H1 (cell line): ENCODE data around the gene RHOBTB1. TPM values are rescaled to one million over a fixed set of nuclear protein-coding genes. Genes with fewer than 3 reads are reported as not detected.

ENCODE experiments used
- CTCF ChIA-PET: fragments of 300-600 bp; sonication (Branson Sonifier 250); formaldehyde crosslinking; loops from one replicate; lab custom pipeline; 2021; ENCODE audit not compliant: partially characterized antibody; lab: Charles Lee
- POLR2A ChIA-PET: fragments of 300-600 bp; sonication (Branson Sonifier 250); formaldehyde crosslinking; loops from one replicate; lab custom pipeline; 2021; ENCODE audit warnings: inconsistent platforms; ENCODE audit not compliant: partially characterized antibody; lab: Charles Lee
- DNase-seq, 2 experiments: peaks; one replicate each; pipeline versions ENCODE4 v3.0.0 to v3.0.0-alpha.2; 2010 to 2022; ENCODE audit warnings: low spot score in 2 of 2, low read depth in 1 of 2, mixed read lengths in 1 of 2
- FAIRE-seq: peaks from 2 replicates; lab custom pipeline; 2011; peaks lifted over from hg19 to GRCh38; lab: Jason Lieb, UNC
- H2AFZ ChIP-seq: 2 replicates; pipeline ENCODE4 v1.8.1; 2012; ENCODE audit warnings: low read length, inconsistent platforms
- H2AK5ac ChIP-seq: 2 replicates; pipeline ENCODE4 v1.6.1; 2013; ENCODE audit warnings: low read depth, low read length
- H2BK120ac ChIP-seq: replicated peaks from 2 replicates; pipeline ENCODE3; 2013; ENCODE audit warnings: low read depth, low read length, inconsistent platforms
- H2BK12ac ChIP-seq: 2 replicates; pipeline ENCODE4 v1.6.1; 2013; ENCODE audit warnings: low read depth, low read length
- H2BK15ac ChIP-seq: 2 replicates; pipeline ENCODE4 v1.6.1; 2013; ENCODE audit warnings: low read length
- H2BK20ac ChIP-seq: 2 replicates; pipeline ENCODE4 v1.6.1; 2013; ENCODE audit warnings: low read length
- H2BK5ac ChIP-seq: 2 replicates; pipeline ENCODE4 v1.6.1; 2013; ENCODE audit warnings: low read depth, low read length
- H3K14ac ChIP-seq: 2 replicates; pipeline ENCODE4 v1.6.1; 2013; ENCODE audit warnings: inconsistent platforms; ENCODE audit not compliant: insufficient read length
- H3K18ac ChIP-seq: 2 replicates; pipeline ENCODE4 v1.6.1; 2013; ENCODE audit warnings: low read length; ENCODE audit errors: extremely low read depth
- H3K23ac ChIP-seq: 2 replicates; pipeline ENCODE4 v1.6.1; 2013; ENCODE audit warnings: inconsistent platforms; ENCODE audit not compliant: insufficient read length
- H3K23me2 ChIP-seq: 2 replicates; pipeline ENCODE4 v1.6.1; 2013; ENCODE audit warnings: low read depth, low read length
- H3K27ac ChIP-seq: 2 replicates; pipeline ENCODE4 v1.6.1; 2011; ENCODE audit warnings: low read depth, low read length, inconsistent platforms
- H3K27me3 ChIP-seq, 4 experiments: replicated peaks in 1 of 4; 1 replicate in 1 of 4; 2 replicates in 3 of 4; pipeline versions ENCODE4 v1.6.1 to v1.8.1; 2011 to 2013; ENCODE audit warnings: low read length in 3 of 4, mild to moderate bottlenecking in 3 of 4, inconsistent platforms in 2 of 4, mixed read lengths in 2 of 4, moderate library complexity in 1 of 4; ENCODE audit not compliant: control insufficient read depth in 3 of 4, insufficient read depth in 3 of 4; ENCODE audit errors: extremely low read depth in 1 of 4
- H3K36me3 ChIP-seq, 4 experiments: 2 replicates each; pipeline versions ENCODE4 v1.6.1 to v1.8.1; 2011 to 2013; ENCODE audit warnings: mild to moderate bottlenecking in 4 of 4, low read length in 3 of 4, moderate library complexity in 2 of 4, control low read depth in 1 of 4, inconsistent platforms in 1 of 4; ENCODE audit not compliant: insufficient read depth in 4 of 4, control insufficient read depth in 2 of 4
- H3K4ac ChIP-seq: replicated peaks from 2 replicates; pipeline ENCODE3; 2013; ENCODE audit warnings: low read length, low read depth, mixed read lengths, inconsistent platforms; ENCODE audit not compliant: insufficient read length
- H3K4me1 ChIP-seq, 4 experiments: replicated peaks in 1 of 4; 1 replicate in 1 of 4; 2 replicates in 3 of 4; pipeline versions ENCODE4 v1.6.1 to v1.8.1; 2011 to 2013; ENCODE audit warnings: low read length in 3 of 4, inconsistent platforms in 2 of 4, mixed read lengths in 1 of 4; ENCODE audit not compliant: insufficient read depth in 4 of 4, control insufficient read depth in 3 of 4
- H3K4me2 ChIP-seq, 2 experiments: 2 replicates each; pipeline versions ENCODE4 v1.6.1 to v1.8.1; 2011 to 2013; ENCODE audit warnings: low read depth in 2 of 2, low read length in 2 of 2, control low read depth in 1 of 2, inconsistent platforms in 1 of 2, mild to moderate bottlenecking in 1 of 2; ENCODE audit not compliant: insufficient read depth in 1 of 2
- H3K4me3 ChIP-seq, 4 experiments: fragments of 200-600, 300-600 bp in 1 of 4; sonication (generic), shearing (Covaris generic), sonication (Bioruptor Twin) in 1 of 4; 2 replicates each; pipeline versions ENCODE4 v1.5.1 to v1.8.1; 2011 to 2016; ENCODE audit warnings: low read length in 4 of 4, low read depth in 3 of 4, control low read depth in 2 of 4, inconsistent platforms in 2 of 4, mild to moderate bottlenecking in 2 of 4, mixed read lengths in 1 of 4, moderate library complexity in 1 of 4; ENCODE audit not compliant: insufficient read depth in 2 of 4; ENCODE audit errors: extremely low read depth in 1 of 4
- H3K56ac ChIP-seq: replicated peaks from 2 replicates; pipeline ENCODE3; 2013; ENCODE audit warnings: low read depth, mild to moderate bottlenecking, mixed read lengths, low read length, inconsistent platforms; ENCODE audit not compliant: insufficient read length
- H3K79me1 ChIP-seq: 2 replicates; pipeline ENCODE4 v1.6.1; 2013; ENCODE audit warnings: low read depth, low read length, control low read depth
- H3K79me2 ChIP-seq, 2 experiments: 2 replicates each; pipeline versions ENCODE4 v1.6.1 to v1.8.1; 2012 to 2013; ENCODE audit warnings: low read length in 2 of 2, mild to moderate bottlenecking in 2 of 2, inconsistent platforms in 1 of 2; ENCODE audit not compliant: insufficient read depth in 2 of 2, control insufficient read depth in 1 of 2
- H3K9ac ChIP-seq, 4 experiments: replicated peaks in 1 of 4; 1 replicate in 1 of 4; 2 replicates in 3 of 4; pipeline versions ENCODE4 v1.6.1 to v1.8.1; 2011 to 2013; ENCODE audit warnings: low read depth in 3 of 4, low read length in 3 of 4, control low read depth in 2 of 4, mild to moderate bottlenecking in 2 of 4, moderate library complexity in 2 of 4, inconsistent platforms in 1 of 4; ENCODE audit errors: extremely low read depth in 1 of 4
- H3K9me3 ChIP-seq, 2 experiments: 2 replicates each; pipeline versions ENCODE4 v1.6.1 to v1.8.1; 2012 to 2013; ENCODE audit warnings: mild to moderate bottlenecking in 2 of 2, moderate library complexity in 2 of 2, control low read depth in 1 of 2, inconsistent platforms in 1 of 2, low read depth in 1 of 2, low read length in 1 of 2, mixed read lengths in 1 of 2; ENCODE audit not compliant: insufficient read depth in 2 of 2
- H4K20me1 ChIP-seq, 2 experiments: replicated peaks in 1 of 2; 2 replicates each; pipeline versions ENCODE3 to v1.8.1; 2011 to 2013; ENCODE audit warnings: inconsistent platforms in 2 of 2, low read length in 2 of 2, mild to moderate bottlenecking in 1 of 2; ENCODE audit not compliant: insufficient read depth in 2 of 2, control insufficient read depth in 1 of 2
- H4K5ac ChIP-seq: 2 replicates; pipeline ENCODE4 v1.6.1; 2013; ENCODE audit warnings: low read length, low read depth, mixed read lengths, inconsistent platforms; ENCODE audit not compliant: insufficient read length
- H4K8ac ChIP-seq: 2 replicates; pipeline ENCODE4 v1.8.0; 2013; ENCODE audit warnings: mild to moderate bottlenecking, moderate library complexity, low read length, inconsistent platforms; ENCODE audit not compliant: insufficient read depth; ENCODE audit errors: extremely low read depth
- H4K91ac ChIP-seq: replicated peaks from 2 replicates; pipeline ENCODE3; 2013; ENCODE audit warnings: low read length, mixed read lengths, inconsistent platforms; ENCODE audit not compliant: insufficient read length
- ATF3 ChIP-seq: IDR thresholded peaks from 2 replicates; pipeline ENCODE4 v1.6.1; 2011; ENCODE audit warnings: low read depth, mild to moderate bottlenecking, low read length; ENCODE audit not compliant: insufficient read depth
- BRCA1 ChIP-seq: IDR thresholded peaks from 2 replicates; pipeline ENCODE4 v1.6.1; 2012; ENCODE audit warnings: low read depth, low read length, improper control_type of control experiment
- CEBPB ChIP-seq: IDR thresholded peaks from 2 replicates; pipeline ENCODE4 v1.6.1; 2012; ENCODE audit warnings: low read depth, low read length
- CHD1 ChIP-seq: IDR thresholded peaks from 2 replicates; pipeline ENCODE4 v1.6.1; 2012; ENCODE audit warnings: low read depth, low read length, improper control_type of control experiment
- CREB1 ChIP-seq: IDR thresholded peaks from 2 replicates; pipeline ENCODE4 v1.6.1; 2012; ENCODE audit warnings: inconsistent platforms
- FOSL1 ChIP-seq: IDR thresholded peaks from 2 replicates; pipeline ENCODE4 v1.6.1; 2011; ENCODE audit warnings: mild to moderate bottlenecking, low read depth, low read length, moderate library complexity; ENCODE audit not compliant: insufficient read depth
- GTF2F1 ChIP-seq: IDR thresholded peaks from 2 replicates; pipeline ENCODE4 v1.6.1; 2012; ENCODE audit warnings: low read depth, low read length, improper control_type of control experiment, borderline replicate concordance
- KDM5A ChIP-seq: fragments of 200-600 bp; IDR thresholded peaks from 2 replicates; pipeline ENCODE4 v1.7.1; 2012; ENCODE audit warnings: mild to moderate bottlenecking, low read length, inconsistent platforms, mixed read lengths
- MAFK ChIP-seq: IDR thresholded peaks from 2 replicates; pipeline ENCODE4 v1.6.1; 2012; ENCODE audit warnings: low read depth, mild to moderate bottlenecking, improper control_type of control experiment, low read length
- RBBP5 ChIP-seq: IDR thresholded peaks from 2 replicates; pipeline ENCODE4 v1.7.1; 2012; ENCODE audit warnings: low read depth, mild to moderate bottlenecking, inconsistent platforms, low read length, moderate library complexity, borderline replicate concordance
- SIN3A ChIP-seq, 2 experiments: IDR thresholded peaks in 1 of 2; conservative IDR thresholded peaks in 1 of 2; 2 replicates each; pipeline ENCODE4 v1.6.1; 2011 to 2012; ENCODE audit warnings: low read length in 2 of 2, improper control_type of control experiment in 1 of 2, low read depth in 1 of 2, mild to moderate bottlenecking in 1 of 2
- SP2 ChIP-seq: IDR thresholded peaks from 2 replicates; pipeline ENCODE4 v1.6.1; 2012; ENCODE audit warnings: mild to moderate bottlenecking, low read length, inconsistent platforms
- SP4 ChIP-seq: IDR thresholded peaks from 2 replicates; pipeline ENCODE4 v1.6.1; 2012; ENCODE audit warnings: low read length, inconsistent platforms
- WGBS, 2 experiments: shearing (Covaris generic) in 1 of 2; methylation state at CpG; one replicate each; pipeline versions ENCODE4 v1.1.6 to v1.1.7; 2013 to 2015; ENCODE audit warnings: low lambda C conversion rate in 2 of 2, mixed read lengths in 2 of 2, inconsistent platforms in 1 of 2, low coverage in 1 of 2, missing lambda C conversion rate in 1 of 2; ENCODE audit not compliant: insufficient replicate concordance in 2 of 2, insufficient coverage in 1 of 2, insufficient read length in 1 of 2; ENCODE audit errors: extremely low coverage in 1 of 2, missing lambda C conversion rate in 1 of 2; 5-methylcytosine and 5-hydroxymethylcytosine counted together
- polyA plus RNA-seq, 7 experiments: library from polyadenylated mRNA; depleted of rRNA in 3 of 7; stranded (reverse) in 5 of 7; unstranded in 2 of 7; fragments of >200 nt in 5 of 7; fragments of 200-250 nt in 2 of 7; gene quantifications; 1 replicate in 5 of 7; 2 replicates in 1 of 7; 4 replicates in 1 of 7; pipeline versions ENCODE4 v1.2.1 to v1.2.3, GENCODE V29; 2011 to 2013; ENCODE audit warnings: missing spikeins in 2 of 7, mixed read lengths in 2 of 7
- total RNA-seq: library from RNA; stranded (reverse); fragmentation: NEBNext Ultra II Directional; extraction: Animal tissue kit (Norgen Biotek cat#: 25700); gene quantifications from 2 replicates; pipeline ENCODE4 v1.2.1, GENCODE V29; 2021
- TF ChIP-seq, protein P1 (sequence below): IDR thresholded peaks from 2 replicates; pipeline ENCODE4 v1.6.1; 2012; ENCODE audit warnings: inconsistent platforms

Gene RHOBTB1
- total and polyA plus RNA-seq, 2 of the 8 experiments (the other 6 are each of a cell fraction or from before 2014, with no cell fraction given) = 6.1 to 7.4 TPM

GRCh38 chr10:60950300-60950699, 6.3 kb upstream of the RHOBTB1 start:
- Histone ChIP-seq H2BK20ac (no peak overlapping the region), H3K23me2 (no peaks in the 10 kb centered on the region), H4K91ac (no peak overlapping the region), H3K27ac (no peak overlapping the region), H3K23ac (no peak overlapping the region), H3K9ac (no peak overlapping the region), H4K20me1 (no peaks in the 10 kb centered on the region), H3K79me2 (no peaks in the 10 kb centered on the region), H2AFZ (no peak overlapping the region), H2BK120ac (no peak overlapping the region), H2BK12ac (no peak overlapping the region), H2BK15ac (no peak overlapping the region), H2AK5ac (no peak overlapping the region), H3K4me2 (no peak overlapping the region), H4K8ac (no peak overlapping the region), H3K18ac (no peak overlapping the region), H3K4me1 (no peaks in the 10 kb centered on the region), H3K79me1 (no peaks in the 10 kb centered on the region), H3K14ac (no peak overlapping the region), H3K36me3 (no peaks in the 10 kb centered on the region), H2BK5ac (no peak overlapping the region), H3K27me3 (peaks cover 0 to 3% (median 2%) of the 10 kb centered on the region in 4 experiments; a peak in 5 of 7 replicates), H3K9me3 (no peaks in the 10 kb centered on the region), H3K56ac (no peak overlapping the region), H3K4me3 (no peak overlapping the region), H4K5ac (no peak overlapping the region), H3K4ac (no peak overlapping the region)
- DNase-seq (no peak), FAIRE-seq (no peak)
- 92% methylated on average over 3 of the region's 3 CpGs; no CpG with 5 or more reads in 1 of the 2 experiments for WGBS, 2 experiments
- ChIA-PET CTCF (interaction anchor here (1.9 kb wide), 1 partner anchor 67 kb away, joined by 7 read pairs; no protein-coding TSS in a partner anchor), POLR2A (no interaction called here)
- TF ChIP-seq BRCA1 (no peak), MAFK (no peak), ATF3 (no peak), FOSL1 (no peak), SIN3A (conservative IDR thresholded peaks at IDR 0.05 in 1 of 2, IDR thresholded peaks at IDR 0.05 in 1 of 2; ENCODE audit: low read depth in 1 of 2, low read length in 2 of 2) (no peak), GTF2F1 (no peak), CEBPB (no peak), CREB1 (no peak), SP2 (no peak), CHD1 (no peak), SP4 (no peak), RBBP5 (no peak), KDM5A (no peak)
- TF ChIP-seq, protein P1, sequence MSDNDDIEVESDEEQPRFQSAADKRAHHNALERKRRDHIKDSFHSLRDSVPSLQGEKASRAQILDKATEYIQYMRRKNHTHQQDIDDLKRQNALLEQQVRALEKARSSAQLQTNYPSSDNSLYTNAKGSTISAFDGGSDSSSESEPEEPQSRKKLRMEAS = no peak
